ENCODE results near the gene HJV. TPM values are rescaled to one million over a fixed set of nuclear protein-coding genes. Genes with fewer than 3 reads are reported as not detected.

Gene HJV
- total RNA-seq, 1 experiment from 2014 or later: not detected

DNA sequence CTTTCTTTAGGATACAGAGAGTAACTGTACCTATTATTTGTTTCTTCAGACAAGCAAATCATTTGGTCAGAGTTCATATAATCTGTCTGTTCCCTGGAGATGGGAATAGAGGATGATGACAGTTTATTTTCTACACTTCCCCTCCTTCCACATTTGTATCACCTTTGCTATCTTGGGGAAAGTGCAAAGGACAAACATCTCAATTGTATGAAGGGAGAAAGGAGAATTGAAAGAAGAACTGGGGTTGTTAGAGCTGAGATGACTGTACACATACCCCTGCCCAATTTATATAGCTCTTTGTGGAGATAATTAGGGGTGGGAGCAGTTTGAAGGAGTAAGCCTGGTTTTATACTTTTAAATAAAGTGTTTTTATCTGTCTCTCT is 43.1 kb downstream of the HJV start:
- Histone ChIP-seq H3K23ac (ENCODE audit: insufficient read length, low read depth, low read length) (no peak overlapping the region), H2BK120ac (ENCODE audit: low read depth, low read length, poor library complexity, severe bottlenecking) (no peak overlapping the region), H3K4me2 (ENCODE audit: insufficient read depth, insufficient read length, low read length) (peak overlapping the region; percentile 42), H3K79me1 (ENCODE audit: insufficient read depth, low read depth, low read length, poor library complexity, severe bottlenecking) (no peaks in the 10 kb centered on the region), H3K9ac (ENCODE audit: extremely low read depth, insufficient read length, low read length) (no peak overlapping the region), H3K23me2 (ENCODE audit: insufficient read length, low read depth, low read length, poor library complexity, severe bottlenecking) (no peaks in the 10 kb centered on the region), H4K8ac (replicated peaks; ENCODE audit: insufficient read length, low read depth, low read length) (peak overlapping the region; percentile 10), H4K20me1 (ENCODE audit: control insufficient read depth, insufficient read depth, insufficient read length) (no peaks in the 10 kb centered on the region), H3K27me3 (ENCODE audit: insufficient read depth, low read length) (no peaks in the 10 kb centered on the region), H2BK15ac (ENCODE audit: low read depth, low read length) (no peak overlapping the region), H3K4me1 (ENCODE audit: insufficient read depth, low read length) (peaks cover 7% of the 10 kb centered on the region), H3K56ac (ENCODE audit: insufficient read length, low read depth, low read length) (no peak overlapping the region), H2AFZ (ENCODE audit: low read length) (no peak overlapping the region), H3K14ac (ENCODE audit: insufficient read depth, low read length) (no peak overlapping the region; the same call in 1 of the 2 replicates), H4K5ac (ENCODE audit: insufficient read length, low read depth, low read length) (no peak overlapping the region), H2BK20ac (ENCODE audit: low read depth, low read length, poor library complexity, severe bottlenecking) (no peak overlapping the region), H2BK5ac (ENCODE audit: insufficient read length, low read length) (no peak overlapping the region), H3K27ac (ENCODE audit: insufficient read length, low read depth, low read length) (peak overlapping the region; percentile 95), H3T11ph (ENCODE audit: low read length) (no peak overlapping the region), H4K91ac (ENCODE audit: insufficient read length, low read depth, low read length) (no peak overlapping the region), H2AK5ac (ENCODE audit: insufficient read length, low read length) (no peak overlapping the region), H2BK12ac (ENCODE audit: insufficient read length, low read depth, low read length) (no peak overlapping the region), H3K18ac (ENCODE audit: insufficient read length, low read depth, low read length) (no peak overlapping the region), H3K9me3 (ENCODE audit: control insufficient read depth, low read depth, low read length) (no peaks in the 10 kb centered on the region), H3K79me2 (ENCODE audit: insufficient read depth, low read length) (no peaks in the 10 kb centered on the region), H3K4ac (ENCODE audit: low read depth, low read length) (no peak overlapping the region)
- Mint-ChIP-seq H3K36me3 (ENCODE audit: insufficient read depth in 1 of 3, low read depth in 3 of 3) (no peaks in the 10 kb centered on the region), H3K27ac (no peak overlapping the region), H3K4me1 (peaks cover 7 to 17% of the 10 kb centered on the region in 2 experiments), H3K27me3 (ENCODE audit: low read depth) (peaks cover 5% of the 10 kb centered on the region), H3K9me3 (no peaks in the 10 kb centered on the region), H3K4me3 (no peak overlapping the region)
- no peak for TF ChIP-seq CTCF (conservative IDR thresholded peaks at IDR 0.05)
- no peak for DNase-seq

Measured in H9 (cell line).